ENCODE data around the gene WDR72. TPM values are rescaled to one million over a fixed set of nuclear protein-coding genes. Genes with fewer than 3 reads are reported as not detected.
A peak's percentile ranks its signal among the peaks of the same experiment; 100 is the strongest.

The WDR72 gene
- total RNA-seq, 4 donors from 2014 or later = not detected

- no peak for TF ChIP-seq CTCF (IDR thresholded peaks at IDR 0.05)
- no peak for DNase-seq (ENCODE audit: low spot score)
- ATAC-seq (ENCODE audit: low FRiP score) = peak; percentile 55
Observed at GRCh38 chr15:53470743-53471142, 288.7 kb downstream of the WDR72 start.

- no peak for TF ChIP-seq CTCF (IDR thresholded peaks at IDR 0.05)
- ATAC-seq (ENCODE audit: low FRiP score) (no peak), DNase-seq (ENCODE audit: low spot score) (no peak)
Observed at GRCh38 chr15:53469422-53469821, 290.0 kb downstream of the WDR72 start.

Small RNA genes lying within 50 kb of the gene (small RNA-seq; reads per million reads assigned to genes)
- not detected for gene RNU2-53P
- gene RNU6-449P = not detected

Other genes starting within 250 kb of the WDR72 start
- gene UNC13C, start 218.8 kb upstream of the WDR72 start, total RNA-seq = under 1 TPM in 3 of 4 donors, not detected in 1; under 0.01 to 0.79 (median 0.09) TPM

All from omental fat pad (tissue), 4 donors.